AG10803 (cell line): ENCODE results near the gene AOPEP.

Experiments used
- DNase-seq: peaks from one replicate; pipeline ENCODE4 v3.0.0; 2010; ENCODE audit warnings: low read depth
- H3K4me3 ChIP-seq: 2 replicates; pipeline ENCODE4 v1.5.1; 2011; ENCODE audit warnings: mild to moderate bottlenecking, low read length, control low read depth
- CTCF ChIP-seq: conservative IDR thresholded peaks from 2 replicates; pipeline ENCODE4 v1.5.1; 2011; ENCODE audit warnings: mild to moderate bottlenecking, low read length, control low read depth, inconsistent platforms

AOPEP gene

GRCh38 chr9:94927048-94927761 is 200.7 kb downstream of the AOPEP start:
- no peak for TF ChIP-seq CTCF
- no peak overlapping the region for H3K4me3 ChIP-seq
- no peak for DNase-seq

- TF ChIP-seq CTCF = no peak
- peak; percentile 63 for DNase-seq
- H3K4me3 ChIP-seq = no peak overlapping the region
Observed at GRCh38 chr9:94927762-94928670, 201.5 kb downstream of the AOPEP start.

- no peak for DNase-seq
- TF ChIP-seq CTCF = no peak
- H3K4me3 ChIP-seq = no peak overlapping the region
Observed at GRCh38 chr9:94928691-94929368, 202.3 kb downstream of the AOPEP start.

DNA sequence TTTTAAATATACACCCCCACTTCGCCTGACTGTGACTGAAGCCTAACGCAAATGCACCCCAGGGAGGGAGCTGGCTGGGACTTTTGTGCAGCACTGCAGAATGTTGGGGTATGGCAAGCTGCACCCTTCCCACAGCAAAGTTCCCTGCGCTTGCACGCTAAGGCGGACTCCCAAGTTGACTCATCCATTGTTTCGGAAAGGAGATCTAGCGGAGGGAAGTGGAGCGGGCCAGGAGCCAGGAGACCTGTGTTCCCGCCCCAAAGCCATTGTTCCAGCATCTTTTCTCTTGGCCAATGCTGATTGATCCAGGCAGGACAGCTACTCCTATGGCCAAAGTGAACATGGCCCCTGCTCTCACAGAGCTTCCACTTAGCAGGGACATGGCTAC is 202.9 kb downstream of the AOPEP start:
- no peak overlapping the region for H3K4me3 ChIP-seq
- DNase-seq = no peak
- no peak for TF ChIP-seq CTCF

DNA sequence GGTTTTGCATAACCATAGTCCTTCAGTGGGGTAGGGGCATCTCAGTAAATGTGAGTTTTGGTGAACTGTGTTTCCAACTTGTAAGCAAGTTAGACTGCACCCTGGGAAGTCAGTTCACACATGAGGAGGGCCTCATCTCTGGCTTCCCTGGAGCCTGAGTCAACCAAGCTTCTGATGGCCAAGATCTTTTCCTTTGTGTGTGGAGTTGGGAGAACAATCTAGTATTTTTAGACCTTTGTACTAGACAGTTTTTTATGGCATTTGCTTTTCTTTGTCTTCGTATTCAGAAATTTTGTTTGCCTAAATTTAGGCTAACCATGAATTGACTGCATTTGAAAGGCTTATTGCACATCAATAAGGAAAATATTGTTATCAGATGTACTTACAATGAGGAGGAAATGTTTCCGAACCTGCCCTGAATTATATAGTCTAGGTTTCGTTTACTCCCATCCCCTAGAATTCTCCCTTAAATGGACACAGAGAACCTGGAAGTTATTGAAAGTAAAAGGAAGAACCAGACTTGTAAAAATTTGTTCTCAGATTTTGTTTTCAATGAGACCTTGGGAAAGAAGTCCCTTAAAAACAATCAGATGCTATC is 204.6 kb downstream of the AOPEP start:
- no peak overlapping the region for H3K4me3 ChIP-seq
- DNase-seq = no peak
- no peak for TF ChIP-seq CTCF

DNA sequence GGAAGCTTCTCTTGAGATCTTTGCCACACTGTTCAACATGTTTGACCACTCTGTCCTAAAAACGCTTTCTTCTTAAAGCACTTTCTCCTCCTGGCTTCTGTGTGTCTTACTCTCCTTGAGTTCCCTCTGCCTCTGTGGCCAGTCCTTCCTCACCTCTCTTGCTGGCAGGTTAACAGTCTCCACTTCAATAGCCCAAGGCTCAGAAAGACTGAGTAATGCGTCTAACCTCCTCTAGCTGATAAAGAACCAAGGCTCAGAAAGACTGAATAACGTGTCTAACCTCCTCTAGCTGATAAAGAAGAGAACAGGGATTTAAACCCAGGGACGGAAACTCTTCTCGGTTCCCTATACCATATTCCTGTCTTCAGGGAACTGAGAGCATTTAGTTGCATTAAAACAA is 205.2 kb downstream of the AOPEP start:
- no peak for DNase-seq
- H3K4me3 ChIP-seq = no peak overlapping the region
- no peak for TF ChIP-seq CTCF
